IPS-NIHi7 (cell line): ENCODE data around the gene NBDY.
A peak's percentile ranks its signal among the peaks of the same experiment; 100 is the strongest.
"Not testable (repeated sequence)": the region's sequence is repeated elsewhere in the genome, so short reads cannot be mapped to it uniquely, and the experiment has no call there.

ENCODE experiments used
- DNase-seq: peaks from one replicate; pipeline ENCODE4 v3.0.0; 2012; ENCODE audit warnings: mixed read lengths; ENCODE audit errors: extremely low spot score

NBDY gene

DNA sequence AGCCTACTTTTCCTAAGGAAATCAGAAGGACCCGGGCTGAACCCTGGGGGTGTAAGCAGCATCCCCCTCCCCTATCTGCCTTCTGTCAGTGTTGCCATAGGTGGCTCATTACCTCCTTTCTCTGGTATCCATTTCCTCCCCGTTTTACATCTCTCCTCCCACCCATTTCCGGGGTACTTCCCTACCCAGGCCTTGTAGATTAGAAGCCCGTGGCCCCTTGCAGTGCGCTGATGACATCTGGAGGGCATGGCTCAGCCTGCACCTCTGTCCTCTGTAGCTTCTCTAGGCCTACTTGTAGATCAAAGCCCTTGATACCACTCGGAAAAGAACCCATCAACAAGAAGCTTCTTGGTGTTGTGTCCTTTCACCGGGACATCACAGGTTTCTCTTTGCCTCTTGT is 71.8 kb downstream of the NBDY start:
- DNase-seq = peak; percentile 26

- DNase-seq = no peak
These were observed 73.4 kb downstream of the NBDY start for GRCh38 chrX:56802428-56802827.

DNA sequence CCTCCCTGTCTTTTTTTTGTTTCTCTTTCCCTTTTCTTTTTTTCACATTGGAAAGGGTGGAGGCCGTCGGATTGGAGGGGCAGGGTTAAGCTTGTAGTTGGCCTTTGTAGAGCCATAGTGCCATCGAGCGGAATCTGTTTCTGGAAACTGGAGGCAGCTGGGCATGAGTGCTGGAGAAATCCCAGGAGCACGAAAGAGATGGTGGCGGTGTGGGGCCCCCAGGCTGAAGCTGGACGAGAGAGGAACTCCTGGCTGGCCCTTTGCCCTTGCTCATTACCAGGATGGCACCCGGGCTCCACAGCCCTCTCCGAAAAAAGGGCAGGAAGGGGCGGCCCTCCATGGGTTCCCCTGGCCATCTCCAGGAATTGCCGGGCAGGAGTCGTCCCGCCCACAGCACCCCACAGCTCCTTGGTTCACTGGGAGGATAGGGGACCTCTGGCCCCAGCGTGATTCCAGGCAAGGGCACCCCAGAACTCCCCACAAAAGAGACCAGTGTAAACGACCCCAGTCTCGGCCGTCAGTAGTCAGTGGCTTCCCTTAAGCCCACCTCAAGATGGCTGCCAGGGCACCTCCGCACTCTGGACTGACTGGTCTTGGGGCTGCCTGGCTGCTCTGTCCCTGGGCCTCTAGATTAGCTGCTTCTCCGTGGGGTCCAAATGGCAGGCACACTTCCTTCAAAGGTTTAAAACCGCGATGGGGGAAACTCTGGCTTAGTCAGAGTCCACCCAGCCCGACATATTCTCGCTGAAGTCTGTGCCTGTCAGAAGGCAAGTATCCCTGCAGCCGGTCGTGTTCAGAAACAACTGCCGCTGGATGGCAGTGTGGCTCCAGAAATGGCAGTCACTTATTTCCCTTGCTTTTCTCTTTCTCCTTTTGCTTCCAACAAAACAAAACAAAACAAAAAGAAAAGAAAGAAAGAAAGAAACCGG is 74.1 kb downstream of the NBDY start:
- DNase-seq = peak; percentile 39

- no peak for DNase-seq
These were observed 75.0 kb downstream of the NBDY start for GRCh38 chrX:56803850-56804681.

- DNase-seq = no peak
These were observed 75.8 kb downstream of the NBDY start for GRCh38 chrX:56804867-56805266.

- no peak for DNase-seq
These were observed 76.4 kb downstream of the NBDY start for GRCh38 chrX:56805399-56805798.

- DNase-seq = not testable (repeated sequence)
These were observed 77.1 kb downstream of the NBDY start for GRCh38 chrX:56806176-56806575.

DNA sequence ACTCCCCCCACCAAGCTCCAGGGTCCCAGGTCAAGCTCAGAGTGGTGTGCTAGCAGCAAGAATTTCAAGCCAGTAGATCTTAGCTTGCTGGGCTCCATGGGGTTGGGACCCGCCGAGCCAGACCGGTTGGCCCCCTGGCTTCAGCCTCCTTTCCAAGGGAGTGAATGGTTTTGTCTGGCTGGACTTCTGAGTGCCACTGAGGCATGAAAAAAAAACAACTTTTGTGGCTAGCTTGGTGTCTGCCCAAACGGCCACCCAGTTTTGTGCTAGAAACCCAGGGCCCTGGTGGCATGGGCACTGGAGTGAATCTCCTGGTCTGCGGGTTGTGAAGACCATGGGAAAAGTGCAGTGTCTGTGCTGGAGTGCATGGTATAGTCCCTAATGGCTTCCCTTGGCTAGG is 82.6 kb downstream of the NBDY start:
- DNase-seq = no peak

DNA sequence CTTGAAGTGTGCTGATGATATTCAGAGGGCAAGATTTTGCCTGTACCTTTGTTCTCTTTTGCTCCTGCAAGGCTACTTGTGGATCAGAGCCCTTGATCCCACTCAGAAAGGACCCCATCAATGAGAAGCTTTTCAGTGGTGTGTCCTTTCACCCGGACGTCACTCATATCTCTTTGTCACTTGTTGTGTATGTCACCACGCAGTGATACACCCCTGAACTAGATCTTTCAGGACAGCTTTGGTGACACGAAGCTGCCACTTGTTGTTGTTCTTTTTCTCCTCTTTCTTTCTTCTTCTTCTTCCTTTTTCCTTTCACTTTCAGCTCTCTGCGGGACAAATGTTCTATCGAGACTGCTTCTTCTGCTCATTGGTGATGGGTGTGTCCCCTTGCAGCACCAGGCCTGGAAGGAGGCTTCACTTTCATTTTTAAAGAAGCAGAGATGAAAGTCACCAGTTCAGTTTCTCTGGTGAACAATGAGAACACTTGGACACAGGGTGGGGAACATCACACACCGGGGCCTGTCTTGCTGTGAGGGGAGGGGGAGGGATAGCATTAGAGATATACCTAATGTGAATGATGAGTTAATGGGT is 83.6 kb downstream of the NBDY start:
- no peak for DNase-seq

- no peak for DNase-seq
These were observed 84.3 kb downstream of the NBDY start for GRCh38 chrX:56813318-56813837.

DNA sequence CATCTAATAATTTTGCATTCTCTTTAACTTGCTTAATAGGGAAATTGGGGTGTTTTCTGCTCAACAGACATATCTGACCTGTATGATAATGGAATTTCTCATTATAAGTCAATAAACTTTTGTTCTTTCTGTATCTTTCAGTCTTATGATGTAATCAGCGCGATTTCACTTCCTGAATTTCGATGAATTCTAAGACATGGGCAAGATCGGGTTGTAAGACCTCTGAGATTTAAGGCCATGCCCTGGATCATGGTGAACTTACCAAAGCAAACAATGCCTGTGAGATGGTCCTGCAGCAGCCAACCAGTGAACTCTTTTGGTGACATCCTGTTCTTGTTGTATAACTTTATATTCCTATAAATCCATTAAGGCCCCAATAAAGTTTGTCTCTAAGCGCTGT is 88.1 kb downstream of the NBDY start:
- no peak for DNase-seq

- no peak for DNase-seq
These were observed 97.0 kb downstream of the NBDY start for GRCh38 chrX:56826020-56826419.

- DNase-seq = no peak
These were observed 104.6 kb downstream of the NBDY start for GRCh38 chrX:56833626-56834025.

GRCh38 chrX:56853436-56853835 is 124.4 kb downstream of the NBDY start:
- DNase-seq = no peak

DNA sequence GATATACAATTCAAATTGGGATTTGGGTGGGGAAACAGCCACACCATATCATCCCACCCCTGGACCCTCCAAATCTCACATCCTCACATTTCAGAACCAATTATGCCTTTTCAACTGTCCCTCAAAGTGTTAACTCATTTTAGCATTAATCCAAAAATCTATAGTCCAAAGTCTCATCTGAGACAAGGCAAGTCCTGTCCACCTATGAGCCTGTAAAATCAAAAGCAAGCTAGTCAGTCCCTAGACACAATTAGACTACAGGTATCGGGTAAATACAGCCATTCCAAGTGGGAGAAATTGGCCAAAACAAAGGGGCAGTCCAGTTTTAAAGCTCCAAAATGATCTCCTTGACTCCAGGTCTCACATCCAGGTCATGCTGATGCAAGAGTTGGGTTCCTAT is 128.0 kb downstream of the NBDY start:
- DNase-seq = no peak

DNA sequence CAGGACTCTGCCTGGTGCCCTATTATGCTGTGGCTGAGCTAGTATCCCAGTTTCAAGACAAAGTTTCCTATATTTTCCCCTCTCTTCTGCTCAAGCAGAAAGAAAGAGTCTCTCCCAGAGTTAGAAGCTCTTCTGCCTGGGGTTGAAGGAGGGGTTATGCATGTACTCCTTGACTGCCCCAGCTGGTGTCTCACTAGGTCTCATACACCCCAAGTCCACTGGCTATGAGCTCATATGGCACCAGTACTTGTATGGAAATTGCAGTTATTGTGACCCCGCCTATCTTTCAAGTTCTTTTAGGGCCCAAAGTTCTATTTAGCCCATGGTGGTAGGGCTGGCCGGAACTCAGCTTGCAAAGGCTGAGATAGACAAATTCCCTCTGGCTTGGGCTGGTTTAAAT is 131.8 kb downstream of the NBDY start:
- DNase-seq = no peak
